ENCODE data around the gene ARHGEF28.

The ARHGEF28 gene

DNA sequence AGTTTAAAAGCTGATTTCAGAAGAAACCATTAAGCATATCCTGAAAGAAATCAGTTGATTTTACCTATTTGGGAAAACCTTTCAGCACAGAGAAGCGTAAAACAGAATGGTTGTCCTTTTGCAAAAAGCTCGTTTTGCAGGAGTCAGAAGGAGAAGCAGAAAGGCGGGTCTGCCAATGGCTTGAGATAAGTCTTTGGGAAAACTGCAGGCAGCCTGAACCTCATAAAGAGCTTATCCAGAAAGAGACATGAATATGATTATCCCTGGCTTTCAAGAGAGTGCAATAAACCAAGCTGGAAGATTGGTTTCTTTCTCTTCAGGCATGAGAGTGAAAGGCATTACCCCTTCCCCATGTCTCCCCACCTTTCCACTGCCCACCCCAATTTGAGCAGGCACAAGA is 353.3 kb downstream of the ARHGEF28 start:
- DNase-seq = no peak

DNA sequence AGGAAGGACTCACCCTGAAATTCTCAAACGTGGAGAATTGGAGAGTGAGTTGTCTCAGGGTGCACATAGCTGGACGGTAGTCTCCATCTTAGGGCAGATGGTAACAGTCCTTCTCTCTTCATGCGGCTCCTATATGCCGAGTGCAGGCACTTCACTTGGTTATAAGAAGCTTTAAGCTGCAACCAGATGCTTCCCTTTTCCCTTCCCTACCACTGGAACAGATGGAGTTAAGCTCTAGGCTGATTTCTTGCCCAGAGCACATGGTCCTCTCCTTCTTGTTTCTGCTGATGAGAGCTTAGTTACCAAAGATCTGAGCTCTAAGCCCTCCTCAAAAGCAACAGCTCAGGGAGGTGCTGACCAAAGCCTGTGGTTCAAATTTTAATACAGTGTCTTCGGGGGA is 355.7 kb downstream of the ARHGEF28 start:
- DNase-seq = no peak

DNA sequence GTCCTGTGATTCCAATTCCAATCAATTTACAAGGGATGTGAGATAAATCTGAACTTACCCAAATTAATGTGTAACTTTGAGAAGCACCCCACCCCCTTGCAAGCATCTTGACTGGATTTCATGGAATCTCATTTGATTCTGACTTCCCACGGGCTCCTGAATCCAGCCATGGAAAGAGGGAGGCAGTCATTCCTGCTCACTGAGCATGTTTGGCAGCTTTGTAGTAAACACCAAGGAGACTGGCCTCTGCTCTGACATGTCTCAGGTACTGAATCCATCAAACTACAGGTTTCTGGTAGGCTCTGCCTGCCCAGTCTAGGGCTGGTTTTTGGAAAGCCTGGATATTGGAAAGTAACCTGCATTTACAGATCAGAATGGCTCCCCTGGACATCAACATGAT is 357.6 kb downstream of the ARHGEF28 start:
- DNase-seq = no peak

DNA sequence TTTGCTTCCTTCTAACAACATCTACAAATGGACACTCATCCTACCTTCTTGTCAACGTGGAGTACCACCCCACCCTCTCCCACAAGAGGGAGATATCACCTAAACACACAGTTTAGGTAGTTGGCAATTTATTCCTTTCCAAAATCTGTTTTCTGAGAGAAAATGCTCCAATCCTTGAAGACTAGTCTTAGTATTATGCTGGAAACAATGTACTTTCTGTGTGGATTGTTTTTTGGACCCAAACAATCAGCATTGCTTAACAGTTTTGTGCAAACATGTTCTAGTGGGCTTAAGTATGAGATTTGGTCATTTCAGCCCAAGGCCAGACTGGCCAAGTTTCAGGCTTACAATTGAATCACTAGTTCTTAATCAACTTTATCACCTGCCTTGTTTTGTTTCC is 359.1 kb downstream of the ARHGEF28 start:
- DNase-seq = no peak

DNA sequence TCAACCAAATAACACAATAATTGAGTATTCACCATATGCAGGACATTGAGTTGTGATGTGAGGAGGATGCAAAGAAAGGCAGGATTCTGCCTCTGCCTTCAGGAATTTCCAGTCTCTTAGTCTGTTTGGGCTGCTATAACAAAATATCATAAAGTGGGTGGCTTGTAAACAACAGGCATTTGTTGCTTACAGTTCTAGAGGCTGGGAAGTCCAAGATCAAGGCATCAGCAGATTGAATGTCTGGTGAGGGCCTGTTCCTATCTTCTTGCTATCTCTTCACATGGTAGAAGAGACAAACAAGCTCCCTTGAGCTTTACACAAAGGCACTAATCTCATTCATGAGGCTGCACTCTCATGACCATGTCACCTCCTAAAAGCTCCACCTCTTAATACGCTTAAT is 360.7 kb downstream of the ARHGEF28 start:
- no peak for DNase-seq

DNA sequence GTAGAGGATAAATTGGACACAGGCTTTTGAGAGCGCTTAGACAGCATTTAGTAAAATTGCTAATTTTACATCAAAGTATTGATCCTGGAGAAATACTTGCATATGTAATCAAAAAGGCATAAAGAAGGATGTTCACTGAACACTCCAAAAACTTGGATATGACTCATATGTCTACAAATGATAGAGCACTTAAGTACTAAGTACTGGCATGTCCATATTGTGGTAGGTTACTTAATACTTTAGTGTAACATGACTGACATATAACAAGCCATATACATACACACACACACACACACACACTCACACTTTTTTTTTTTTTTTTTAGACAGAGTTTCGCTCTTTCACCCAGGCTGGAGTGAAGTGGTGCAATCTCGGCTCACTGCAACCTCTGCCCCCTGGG is 361.9 kb downstream of the ARHGEF28 start:
- DNase-seq = no peak

DNA sequence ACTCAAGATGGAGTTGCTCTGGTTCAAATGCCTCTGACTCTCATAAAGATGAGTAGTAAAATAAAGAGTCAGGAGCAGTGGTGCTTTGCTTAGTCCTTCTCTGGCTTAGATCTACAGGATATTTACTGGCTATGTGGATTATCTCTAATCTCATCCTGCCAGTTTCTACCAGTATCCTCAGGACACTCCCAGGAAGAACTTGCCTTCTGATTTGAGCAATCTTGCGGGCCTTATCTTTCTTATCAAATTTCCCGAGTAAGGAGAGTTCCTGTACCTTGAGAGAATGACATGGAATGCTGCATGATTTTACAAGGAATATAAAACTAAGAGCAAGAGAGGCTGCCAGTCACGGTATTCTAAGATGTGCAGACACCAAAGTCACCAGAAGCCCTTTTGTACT is 364.0 kb downstream of the ARHGEF28 start:
- DNase-seq = no peak
